Psoas muscle (tissue), 8 donors: ENCODE data around the gene CCDC30. TPM values are rescaled to one million over a fixed set of nuclear protein-coding genes. Genes with fewer than 3 reads are reported as not detected.

ENCODE experiments used
- ATAC-seq, 4 donors: fragments of 200-7000 bp; cut with Tn5 transposase; one replicate each; pipeline ENCODE4 v1.9.1; 2020; ENCODE audit warnings: moderate library complexity in 3 of 4, mild to moderate bottlenecking in 2 of 4
- DNase-seq, 2 donors: peaks; one replicate each; pipeline ENCODE4 v3.0.0-alpha.2; 2020
- H3K27ac ChIP-seq: fragments of 200-600 bp; one replicate; pipeline ENCODE4 v1.8.0; 2022
- H3K27me3 ChIP-seq, 3 donors: fragments of 200-600 bp in 1 of 3; one replicate each; pipeline versions ENCODE4 v1.6.1 to v1.8.0; 2013 to 2022; ENCODE audit warnings: low read length in 2 of 3, mild to moderate bottlenecking in 2 of 3, moderate library complexity in 1 of 3; ENCODE audit not compliant: insufficient read depth in 3 of 3
- H3K36me3 ChIP-seq, 2 donors: fragments of 200-600 bp in 1 of 2; one replicate each; pipeline versions ENCODE4 v1.6.1 to v1.8.0; 2013 to 2022; ENCODE audit warnings: low read depth in 1 of 2, mild to moderate bottlenecking in 1 of 2, moderate library complexity in 1 of 2; ENCODE audit not compliant: insufficient read depth in 1 of 2
- H3K4me1 ChIP-seq: fragments of 200-600 bp; one replicate; pipeline ENCODE4 v1.8.0; 2022
- H3K4me3 ChIP-seq: fragments of 200-600 bp; one replicate; pipeline ENCODE4 v1.8.0; 2022; ENCODE audit warnings: mild to moderate bottlenecking
- H3K9me3 ChIP-seq: fragments of 200-600 bp; one replicate; pipeline ENCODE4 v1.8.0; 2022
- WGBS, 3 donors: extraction: QIAGEN DNeasy Blood & Tissue Kit; methylation state at CpG; one replicate each; pipeline versions ENCODE4 v1.1.6 to v1.1.7; 2013; 5-methylcytosine and 5-hydroxymethylcytosine counted together
- intact Hi-C, 2 donors: fragments of 100-400 bp; cut with DNase I; formaldehyde crosslinking; loops; one replicate each; pipeline versions ENCODE4 v1.11.0 to v1.14.2; 2022
- polyA plus RNA-seq, 3 donors: library from polyadenylated mRNA; stranded (reverse); fragments of 200-250 nt; gene quantifications; one replicate each; pipeline ENCODE4 v1.2.3, GENCODE V29; 2013
- total RNA-seq, 4 donors: library from RNA; stranded (reverse); fragmentation: NEBNext Ultra II Directional in 2 of 4; extraction: Animal tissue kit (Norgen Biotek cat#: 25700) in 2 of 4; gene quantifications; one replicate each; pipeline versions ENCODE4 v1.2.1 to v1.2.4, GENCODE V29; 2021 to 2023
- TF ChIP-seq, protein P1 (sequence below): fragments of 200-600 bp; IDR thresholded peaks from one replicate; pipeline ENCODE4 v1.8.0; 2022; ENCODE audit warnings: antibody characterized with exemption
- donor health status: healthy with polysubstance abuse.
- donor health status: DM: no; HTN: no; CAD: no; lungs with moderate emphysema.
- donor health status: Bipolar disorder and iron deficiency.
- donor health status: healthy.
- donor health status: DM: yes; HTN: yes; CAD: no.
- donor health status: DM: no; HTN: no; CAD: no.
- donor health status: DM: no; HTN: no; CAD: no.
- donor health status: DM: yes; HTN: yes; CAD: no.

The CCDC30 gene
- total and polyA plus RNA-seq, 7 donors: 0.39 to 1.2 (median 0.92) TPM

DNA sequence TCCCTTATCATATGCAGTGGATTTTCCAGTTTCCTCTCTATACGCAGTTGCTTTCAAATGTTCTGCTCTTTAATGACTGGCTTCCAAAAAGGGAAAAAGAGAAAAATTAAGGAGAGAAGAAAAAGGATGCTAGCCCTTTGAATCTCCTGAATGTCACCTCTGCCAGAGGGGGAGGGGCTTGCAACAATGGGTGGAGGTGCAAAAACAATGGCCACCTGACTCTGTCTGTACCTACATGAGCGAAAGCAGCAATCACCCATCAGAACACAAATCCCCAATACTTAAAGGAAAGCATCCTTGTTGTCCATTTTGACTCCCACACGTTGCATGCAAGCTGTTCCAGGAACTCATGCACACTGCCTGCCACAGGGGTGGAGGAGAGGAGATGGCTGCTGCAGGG lies 61.2 kb downstream of the CCDC30 start:
- H3K9me3 ChIP-seq: peaks cover 10% of the 10 kb centered on the region
- H3K4me3 ChIP-seq: no peak overlapping the region
- no peaks in the 10 kb centered on the region for H3K4me1 ChIP-seq
- intact Hi-C loops: no loop called here
- DNase-seq (no peak), ATAC-seq (no peak)
- H3K36me3 ChIP-seq: no peaks in the 10 kb centered on the region
- WGBS, 3 donors: 73 to 79% (median 77%) methylated on average over 3 of the region's 3 CpGs
- no peak overlapping the region for H3K27ac ChIP-seq
- no peaks in the 10 kb centered on the region for H3K27me3 ChIP-seq
- TF ChIP-seq, protein P1, sequence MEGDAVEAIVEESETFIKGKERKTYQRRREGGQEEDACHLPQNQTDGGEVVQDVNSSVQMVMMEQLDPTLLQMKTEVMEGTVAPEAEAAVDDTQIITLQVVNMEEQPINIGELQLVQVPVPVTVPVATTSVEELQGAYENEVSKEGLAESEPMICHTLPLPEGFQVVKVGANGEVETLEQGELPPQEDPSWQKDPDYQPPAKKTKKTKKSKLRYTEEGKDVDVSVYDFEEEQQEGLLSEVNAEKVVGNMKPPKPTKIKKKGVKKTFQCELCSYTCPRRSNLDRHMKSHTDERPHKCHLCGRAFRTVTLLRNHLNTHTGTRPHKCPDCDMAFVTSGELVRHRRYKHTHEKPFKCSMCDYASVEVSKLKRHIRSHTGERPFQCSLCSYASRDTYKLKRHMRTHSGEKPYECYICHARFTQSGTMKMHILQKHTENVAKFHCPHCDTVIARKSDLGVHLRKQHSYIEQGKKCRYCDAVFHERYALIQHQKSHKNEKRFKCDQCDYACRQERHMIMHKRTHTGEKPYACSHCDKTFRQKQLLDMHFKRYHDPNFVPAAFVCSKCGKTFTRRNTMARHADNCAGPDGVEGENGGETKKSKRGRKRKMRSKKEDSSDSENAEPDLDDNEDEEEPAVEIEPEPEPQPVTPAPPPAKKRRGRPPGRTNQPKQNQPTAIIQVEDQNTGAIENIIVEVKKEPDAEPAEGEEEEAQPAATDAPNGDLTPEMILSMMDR: no peak

DNA sequence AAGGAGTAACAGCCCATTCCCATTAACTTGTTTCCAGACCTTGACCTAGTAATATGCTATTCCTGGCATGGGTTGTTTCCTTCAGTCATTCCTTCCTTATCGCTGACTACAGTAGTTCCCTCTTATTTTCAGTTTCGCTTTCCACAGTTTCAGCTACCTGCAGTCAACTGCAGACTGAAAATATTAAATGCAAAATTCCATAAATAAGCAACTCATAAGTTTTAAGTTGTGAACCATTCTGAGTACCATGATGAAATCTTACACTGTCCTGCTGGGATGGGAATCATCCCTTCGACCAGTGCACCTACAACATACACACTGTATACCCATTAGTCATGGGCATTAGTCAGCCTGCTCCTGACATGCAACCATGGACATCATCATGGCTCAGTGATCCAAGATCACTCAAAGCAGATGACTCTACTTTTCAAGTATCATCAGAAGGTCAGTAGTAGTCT lies 66.7 kb downstream of the CCDC30 start:
- no peaks in the 10 kb centered on the region for H3K36me3 ChIP-seq
- H3K4me3 ChIP-seq: no peak overlapping the region
- TF ChIP-seq, protein P1: no peak
- 69 to 83% (median 81%) methylated on average over 3 of the region's 3 CpGs for WGBS, 3 donors
- DNase-seq (no peak), ATAC-seq (no peak)
- intact Hi-C loops: no loop called here
- H3K27ac ChIP-seq: no peak overlapping the region
- no peaks in the 10 kb centered on the region for H3K27me3 ChIP-seq
- H3K4me1 ChIP-seq: no peaks in the 10 kb centered on the region
- no peaks in the 10 kb centered on the region for H3K9me3 ChIP-seq

DNA sequence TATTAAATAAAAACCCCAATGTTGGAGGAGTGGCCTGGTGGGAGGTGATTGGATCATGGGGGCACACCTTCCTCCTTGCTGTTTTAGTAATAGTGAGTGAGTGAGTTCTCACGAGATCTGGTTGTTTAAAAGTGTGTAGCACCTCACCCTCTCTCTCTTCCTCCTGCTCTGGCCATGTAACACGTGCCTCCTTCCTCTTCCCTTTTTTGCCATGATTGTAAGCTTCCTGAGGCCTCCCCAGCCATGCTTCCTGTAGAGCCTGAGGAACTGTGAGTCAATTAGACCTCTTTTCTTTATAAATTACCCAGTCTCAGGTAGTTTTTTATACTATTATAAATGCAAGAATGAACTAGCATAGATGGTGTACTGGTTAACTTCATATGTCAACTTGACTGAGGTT lies 68.0 kb downstream of the CCDC30 start:
- Histone ChIP-seq H3K4me3 (no peak overlapping the region), H3K27ac (no peak overlapping the region), H3K27me3 (no peaks in the 10 kb centered on the region), H3K9me3 (no peaks in the 10 kb centered on the region), H3K36me3 (no peaks in the 10 kb centered on the region), H3K4me1 (no peaks in the 10 kb centered on the region)
- TF ChIP-seq, protein P1: no peak
- 61 to 76% (median 66%) methylated on average over 2 of the region's 2 CpGs for WGBS, 3 donors
- ATAC-seq (no peak), DNase-seq (no peak)
- intact Hi-C loops: no loop called here

DNA sequence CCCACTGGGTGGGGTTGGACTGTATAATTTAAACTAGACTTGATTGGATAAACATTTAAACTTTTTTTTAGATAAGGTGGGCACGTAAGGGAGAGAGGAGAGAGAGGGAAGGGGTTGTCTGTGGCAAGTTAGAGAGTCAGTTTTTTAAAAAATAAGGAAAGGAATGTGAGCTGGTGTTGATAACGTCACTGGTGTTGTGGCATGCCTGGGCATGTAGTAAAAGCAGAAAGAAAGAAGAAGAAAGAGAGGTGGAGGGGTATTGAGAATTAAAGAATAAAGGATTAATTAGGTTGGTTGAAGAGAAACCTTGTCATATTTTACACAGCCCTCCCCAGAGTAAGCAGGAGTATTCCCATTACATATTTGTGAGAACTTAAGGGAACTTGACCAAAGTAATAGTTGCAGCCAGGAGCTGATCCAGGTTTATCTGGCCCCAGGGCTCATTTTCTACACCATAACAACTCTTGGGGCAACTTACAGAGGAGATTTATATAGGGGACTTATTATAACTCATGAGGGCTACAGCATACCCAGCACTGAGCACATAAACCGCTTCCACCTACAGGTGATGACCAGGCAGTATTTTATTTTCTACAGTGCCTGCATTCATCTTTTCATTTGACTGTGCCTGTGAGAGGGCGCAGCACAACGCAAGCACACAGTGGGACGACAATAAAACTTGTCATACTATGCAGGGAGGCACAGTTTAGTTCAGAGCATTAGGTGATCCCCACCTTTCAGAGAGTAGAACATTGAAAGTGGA lies 70.2 kb downstream of the CCDC30 start:
- TF ChIP-seq, protein P1: no peak
- DNase-seq (no peak), ATAC-seq (no peak)
- H3K36me3 ChIP-seq: no peaks in the 10 kb centered on the region
- no peaks in the 10 kb centered on the region for H3K4me1 ChIP-seq
- H3K27me3 ChIP-seq: no peaks in the 10 kb centered on the region
- H3K9me3 ChIP-seq: peaks cover 7% of the 10 kb centered on the region
- intact Hi-C loops: no loop called here
- no peak overlapping the region for H3K4me3 ChIP-seq
- H3K27ac ChIP-seq: no peak overlapping the region
- WGBS, 3 donors: 76 to 87% (median 86%) methylated on average over 6 of the region's 6 CpGs

DNA sequence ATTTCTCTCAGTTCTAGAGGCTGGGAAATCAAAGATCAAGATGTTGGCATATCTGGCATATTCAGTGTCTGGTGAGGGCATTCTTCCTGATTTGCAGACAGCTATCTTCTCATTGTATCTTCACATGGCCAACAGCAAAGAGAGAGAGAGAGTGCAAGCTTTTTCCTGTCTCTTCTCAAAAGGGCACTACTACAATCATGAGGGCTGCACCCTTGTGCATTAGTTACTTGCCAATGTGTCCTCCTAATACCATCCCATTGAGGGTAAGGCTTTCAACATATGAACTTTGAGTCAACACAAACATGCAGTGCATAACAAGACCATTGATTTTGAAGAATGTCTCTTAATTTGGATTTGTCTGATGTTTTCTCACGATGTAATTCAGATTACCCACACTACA lies 78.0 kb downstream of the CCDC30 start:
- H3K9me3 ChIP-seq: peaks cover 7% of the 10 kb centered on the region
- WGBS, 3 donors: 64 to 89% (median 87%) methylated on average over 1 of the region's 1 CpG
- H3K27ac ChIP-seq: no peak overlapping the region
- DNase-seq (no peak), ATAC-seq (no peak)
- no peaks in the 10 kb centered on the region for H3K4me1 ChIP-seq
- H3K27me3 ChIP-seq: no peaks in the 10 kb centered on the region
- intact Hi-C loops: no loop called here
- TF ChIP-seq, protein P1: no peak
- no peaks in the 10 kb centered on the region for H3K36me3 ChIP-seq
- H3K4me3 ChIP-seq: no peak overlapping the region
